Keratinocyte (primary cell): ENCODE measurements around the gene GLDN. TPM values are rescaled to one million over a fixed set of nuclear protein-coding genes. Genes with fewer than 3 reads are reported as not detected.

Experiments used
- DNase-seq: peaks from one replicate; pipeline ENCODE4 v3.0.0-alpha.2; 2011; ENCODE audit warnings: low read depth, missing footprints, low spot score
- FAIRE-seq: peaks from 2 replicates; lab custom pipeline; 2011; peaks lifted over from hg19 to GRCh38; lab: Jason Lieb, UNC
- H2AFZ ChIP-seq: 2 replicates; pipeline ENCODE4 v1.6.0; 2012; ENCODE audit warnings: low read length, control low read depth, inconsistent platforms; ENCODE audit not compliant: control insufficient read depth
- H3K27ac ChIP-seq: 2 replicates; pipeline ENCODE4 v1.5.1; 2011; ENCODE audit warnings: low read length; ENCODE audit not compliant: control insufficient read depth, insufficient read depth
- H3K27me3 ChIP-seq: 3 replicates; pipeline ENCODE4 v1.6.0; 2011; ENCODE audit warnings: low read length; ENCODE audit not compliant: control insufficient read depth, insufficient read depth; ENCODE audit errors: extremely low read depth
- H3K36me3 ChIP-seq, 2 experiments: 2 replicates in 1 of 2; 3 replicates in 1 of 2; pipeline ENCODE4 v1.5.1; 2011; ENCODE audit warnings: low read length in 2 of 2, mild to moderate bottlenecking in 1 of 2; ENCODE audit not compliant: control insufficient read depth in 2 of 2, insufficient read depth in 2 of 2; ENCODE audit errors: extremely low read depth in 1 of 2
- H3K4me1 ChIP-seq: 3 replicates; pipeline ENCODE4 v1.5.1; 2011; ENCODE audit warnings: low read length; ENCODE audit not compliant: control insufficient read depth, insufficient read depth; ENCODE audit errors: extremely low read depth
- H3K4me2 ChIP-seq: 3 replicates; pipeline ENCODE4 v1.6.0; 2011; ENCODE audit warnings: low read depth, low read length; ENCODE audit not compliant: control insufficient read depth, insufficient read depth; ENCODE audit errors: extremely low read depth
- H3K4me3 ChIP-seq, 3 experiments: fragments of 200-600 bp in 1 of 3; sonication (generic) in 1 of 3; 2 replicates in 2 of 3; 3 replicates in 1 of 3; pipeline ENCODE4 v1.5.1; 2011 to 2016; ENCODE audit warnings: low read length in 3 of 3, mild to moderate bottlenecking in 3 of 3, control low read depth in 2 of 3, inconsistent platforms in 1 of 3, low read depth in 1 of 3, mixed read lengths in 1 of 3, mixed run types in 1 of 3, moderate library complexity in 1 of 3; ENCODE audit not compliant: control insufficient read depth in 2 of 3, insufficient read depth in 2 of 3; ENCODE audit errors: extremely low read depth in 1 of 3
- H3K79me2 ChIP-seq: 2 replicates; pipeline ENCODE4 v1.6.0; 2012; ENCODE audit warnings: low read length; ENCODE audit not compliant: control insufficient read depth, insufficient read depth
- H3K9ac ChIP-seq: 3 replicates; pipeline ENCODE4 v1.6.0; 2011; ENCODE audit warnings: low read length; ENCODE audit not compliant: control insufficient read depth, insufficient read depth; ENCODE audit errors: extremely low read depth
- H3K9me1 ChIP-seq: 3 replicates; pipeline ENCODE4 v1.6.0; 2011; ENCODE audit warnings: low read length; ENCODE audit not compliant: control insufficient read depth, insufficient read depth; ENCODE audit errors: extremely low read depth
- H3K9me3 ChIP-seq: 2 replicates; pipeline ENCODE4 v1.5.1; 2012; ENCODE audit warnings: low read depth, low read length; ENCODE audit not compliant: control insufficient read depth
- H4K20me1 ChIP-seq: 3 replicates; pipeline ENCODE4 v1.6.0; 2011; ENCODE audit warnings: low read length; ENCODE audit not compliant: control insufficient read depth, insufficient read depth; ENCODE audit errors: extremely low read depth
- CTCF ChIP-seq, 3 experiments: IDR thresholded peaks in 1 of 3; conservative IDR thresholded peaks in 1 of 3; optimal IDR thresholded peaks in 1 of 3; 2 replicates in 2 of 3; 3 replicates in 1 of 3; pipeline versions ENCODE3 to v1.5.1; 2011; ENCODE audit warnings: low read length in 3 of 3, mild to moderate bottlenecking in 3 of 3, moderate library complexity in 2 of 3, control low read depth in 1 of 3, inconsistent platforms in 1 of 3; ENCODE audit not compliant: insufficient read depth in 2 of 3; ENCODE audit errors: extremely low read depth in 1 of 3
- EZH2 ChIP-seq: IDR thresholded peaks from one replicate; pipeline ENCODE4 v1.6.1; 2012; ENCODE audit warnings: inconsistent platforms, mild to moderate bottlenecking, low read length, moderate library complexity
- dilution Hi-C: fragments of 300-500 bp; cut with MboI; formaldehyde crosslinking; loops from one replicate; pipeline ENCODE4 v1.7.0; 2020; ENCODE audit warnings: low sequenced_read_pairs; ENCODE audit not compliant: extremely low pct_ligation_motif_present
- polyA plus RNA-seq, 5 experiments: library from polyadenylated mRNA; depleted of rRNA in 3 of 5; stranded (reverse) in 3 of 5; stranded (forward) in 1 of 5; unstranded in 1 of 5; fragments of >200 nt; gene quantifications; 1 replicate in 1 of 5; 2 replicates in 3 of 5; 3 replicates in 1 of 5; pipeline versions ENCODE4 v1.2.1 to v1.2.3, GENCODE V29; 2011 to 2012; ENCODE audit warnings: missing spikeins in 2 of 5, low read depth in 1 of 5, low replicate concordance in 1 of 5

Gene GLDN
- polyA plus RNA-seq, 1 donor (not counting 4 experiments of a cell fraction or from before 2014, with no cell fraction given), result 0.09 TPM

GRCh38 chr15:51311510-51311909 lies 29.9 kb upstream of the GLDN start:
- Histone ChIP-seq H3K4me1 (peaks cover 7% of the 10 kb centered on the region), H2AFZ (no peak overlapping the region), H3K27ac (no peak overlapping the region), H3K79me2 (no peaks in the 10 kb centered on the region), H3K4me2 (no peak overlapping the region), H3K27me3 (no peaks in the 10 kb centered on the region), H3K9ac (no peak overlapping the region), H3K36me3 (no peaks in the 10 kb centered on the region), H3K9me1 (no peaks in the 10 kb centered on the region), H4K20me1 (no peaks in the 10 kb centered on the region), H3K4me3 (no peak overlapping the region), H3K9me3 (no peaks in the 10 kb centered on the region)
- dilution Hi-C loops, result no loop called here
- DNase-seq (no peak), FAIRE-seq (no peak)
- TF ChIP-seq EZH2 (no peak), CTCF (optimal IDR thresholded peaks at IDR 0.05 in 1 of 3, IDR thresholded peaks at IDR 0.05 in 1 of 3, conservative IDR thresholded peaks at IDR 0.05 in 1 of 3; ENCODE audit: extremely low read depth in 1 of 3, insufficient read depth in 2 of 3, low read length in 3 of 3) (no peak)

GRCh38 chr15:51312166-51313073 lies 29.0 kb upstream of the GLDN start:
- dilution Hi-C loops, result no loop called here
- no peaks in the 10 kb centered on the region for H3K36me3 ChIP-seq
- no peaks in the 10 kb centered on the region for H3K27me3 ChIP-seq
- H2AFZ ChIP-seq, result no peak overlapping the region
- no peaks in the 10 kb centered on the region for H3K9me1 ChIP-seq
- H3K9me3 ChIP-seq, result no peaks in the 10 kb centered on the region
- no peak overlapping the region for H3K27ac ChIP-seq
- FAIRE-seq (no peak), DNase-seq (no peak)
- TF ChIP-seq EZH2 (no peak), CTCF (optimal IDR thresholded peaks at IDR 0.05 in 1 of 3, IDR thresholded peaks at IDR 0.05 in 1 of 3, conservative IDR thresholded peaks at IDR 0.05 in 1 of 3; ENCODE audit: extremely low read depth in 1 of 3, insufficient read depth in 2 of 3, low read length in 3 of 3) (no peak)
- H3K79me2 ChIP-seq, result no peaks in the 10 kb centered on the region
- no peak overlapping the region for H3K4me2 ChIP-seq
- H3K4me1 ChIP-seq, result peaks cover 7% of the 10 kb centered on the region
- H3K4me3 ChIP-seq, result no peak overlapping the region
- H3K9ac ChIP-seq, result no peak overlapping the region
- H4K20me1 ChIP-seq, result no peaks in the 10 kb centered on the region
